HepG2 (cell line): ENCODE measurements around the gene TMEM256. TPM values are rescaled to one million over a fixed set of nuclear protein-coding genes. Genes with fewer than 3 reads are reported as not detected.
A peak's percentile ranks its signal among the peaks of the same experiment; 100 is the strongest.

ENCODE experiments used
- AKAP8 ChIP-seq: sonication (generic); formaldehyde crosslinking; IDR thresholded peaks from 2 replicates; pipeline ENCODE4 v1.5.1; 2020; ENCODE audit warnings: mild to moderate bottlenecking, missing genetic modification reagents
- EHMT2 ChIP-seq: fragments of 200-600 bp; sonication (generic); IDR thresholded peaks from 2 replicates; pipeline ENCODE4 v1.7.0; 2017; ENCODE audit warnings: antibody characterized with exemption, low read depth, low read length, borderline replicate concordance
- FOXO1 ChIP-seq: sonication (generic); formaldehyde crosslinking; IDR thresholded peaks from 2 replicates; pipeline ENCODE4 v1.4.0; 2020; ENCODE audit warnings: missing genetic modification reagents
- GTF2F1 ChIP-seq: fragments of 150-350 bp; IDR thresholded peaks from 2 replicates; pipeline ENCODE4 v1.6.1; 2014; ENCODE audit warnings: low read length
- JDP2 ChIP-seq: sonication (generic); formaldehyde crosslinking; IDR thresholded peaks from 2 replicates; pipeline ENCODE4 v1.8.1; 2022; ENCODE audit warnings: missing genetic modification reagents, borderline replicate concordance
- KAT8 ChIP-seq: IDR thresholded peaks from 2 replicates; pipeline ENCODE4 v1.6.1; 2016; ENCODE audit warnings: missing genetic modification reagents, missing compliant biosample characterization
- KDM5A ChIP-seq: fragments of 200-600 bp; sonication (generic); IDR thresholded peaks from 2 replicates; pipeline ENCODE4 v1.7.0; 2018; ENCODE audit warnings: antibody characterized with exemption, mild to moderate bottlenecking, low read length, borderline replicate concordance
- SOX6 ChIP-seq, 2 experiments: fragments of 450-650 bp in 1 of 2; sonication (generic) in 1 of 2; formaldehyde crosslinking in 1 of 2; IDR thresholded peaks; 2 replicates each; pipeline versions ENCODE4 v1.4.0 to v1.6.1; 2017 to 2020; ENCODE audit warnings: antibody characterized with exemption in 1 of 2, mild to moderate bottlenecking in 1 of 2, missing genetic modification reagents in 1 of 2
- SRSF1 ChIP-seq: fragments of 200-400 bp; formaldehyde crosslinking; optimal IDR thresholded peaks from 2 replicates; pipeline ENCODE3; 2017; ENCODE audit warnings: mild to moderate bottlenecking, low read depth, low read length, moderate library complexity
- ZFX ChIP-seq: sonication (generic); formaldehyde crosslinking; IDR thresholded peaks from 2 replicates; pipeline ENCODE4 v1.4.0; 2020; ENCODE audit warnings: mild to moderate bottlenecking, low read depth, missing genetic modification reagents, moderate library complexity
- ZNF101 ChIP-seq: sonication (generic); formaldehyde crosslinking; IDR thresholded peaks from 2 replicates; pipeline ENCODE4 v1.4.0; 2020; ENCODE audit warnings: mild to moderate bottlenecking, low read depth, missing genetic modification reagents, borderline replicate concordance
- ZNF572 ChIP-seq: sonication (generic); formaldehyde crosslinking; IDR thresholded peaks from 2 replicates; pipeline ENCODE4 v1.5.1; 2020; ENCODE audit warnings: mild to moderate bottlenecking, missing genetic modification reagents
- ZNF703 ChIP-seq: sonication (generic); formaldehyde crosslinking; IDR thresholded peaks from 2 replicates; pipeline ENCODE4 v1.5.1; 2020; ENCODE audit warnings: missing genetic modification reagents, mild to moderate bottlenecking, moderate library complexity, borderline replicate concordance
- polyA plus RNA-seq, 8 experiments: library from polyadenylated mRNA; depleted of rRNA in 3 of 8; stranded (reverse) in 7 of 8; unstranded in 1 of 8; fragments of >200 nt; fragmentation: Illumina TruSeq in 4 of 8; extraction: Trizol in 4 of 8; gene quantifications; 2 replicates each; pipeline versions ENCODE4 v1.2.1 to v1.2.3, GENCODE V29; 2011 to 2016; ENCODE audit warnings: low read depth in 4 of 8, missing spikeins in 1 of 8, mixed read lengths in 1 of 8; ENCODE audit not compliant: insufficient read depth in 1 of 8
- total RNA-seq, 5 experiments: library from RNA; depleted of rRNA; stranded (reverse); fragments of >200 nt; fragmentation: Illumina TruSeq; extraction: Trizol; gene quantifications; 2 replicates each; pipeline ENCODE4 v1.2.3, GENCODE V29; 2016; ENCODE audit warnings: low read depth in 1 of 5
- TF ChIP-seq, protein P1 (sequence below): sonication (generic); formaldehyde crosslinking; IDR thresholded peaks from 2 replicates; pipeline ENCODE4 v1.5.0; 2020; ENCODE audit warnings: mild to moderate bottlenecking, missing genetic modification reagents, borderline replicate concordance
- TF ChIP-seq, protein P2 (sequence below): sonication (generic); formaldehyde crosslinking; IDR thresholded peaks from 2 replicates; pipeline ENCODE4 v1.5.1; 2020; ENCODE audit warnings: missing genetic modification reagents, mild to moderate bottlenecking, borderline replicate concordance
- TF ChIP-seq, protein P3 (sequence below): fragments of 450-650 bp; IDR thresholded peaks from 2 replicates; pipeline ENCODE4 v1.6.1; 2017
- TF ChIP-seq, protein P4 (sequence below): IDR thresholded peaks from 2 replicates; pipeline ENCODE4 v1.6.1; 2016; ENCODE audit warnings: low read depth, borderline replicate concordance
- TF ChIP-seq, protein P5 (sequence below): sonication (generic); formaldehyde crosslinking; IDR thresholded peaks from 2 replicates; pipeline ENCODE4 v1.4.0; 2020; ENCODE audit warnings: missing genetic modification reagents

Gene TMEM256
- total and polyA plus RNA-seq, 2 of the 13 experiments (the other 11 are each of a cell fraction or from before 2014, with no cell fraction given), result 231 to 252 TPM

DNA sequence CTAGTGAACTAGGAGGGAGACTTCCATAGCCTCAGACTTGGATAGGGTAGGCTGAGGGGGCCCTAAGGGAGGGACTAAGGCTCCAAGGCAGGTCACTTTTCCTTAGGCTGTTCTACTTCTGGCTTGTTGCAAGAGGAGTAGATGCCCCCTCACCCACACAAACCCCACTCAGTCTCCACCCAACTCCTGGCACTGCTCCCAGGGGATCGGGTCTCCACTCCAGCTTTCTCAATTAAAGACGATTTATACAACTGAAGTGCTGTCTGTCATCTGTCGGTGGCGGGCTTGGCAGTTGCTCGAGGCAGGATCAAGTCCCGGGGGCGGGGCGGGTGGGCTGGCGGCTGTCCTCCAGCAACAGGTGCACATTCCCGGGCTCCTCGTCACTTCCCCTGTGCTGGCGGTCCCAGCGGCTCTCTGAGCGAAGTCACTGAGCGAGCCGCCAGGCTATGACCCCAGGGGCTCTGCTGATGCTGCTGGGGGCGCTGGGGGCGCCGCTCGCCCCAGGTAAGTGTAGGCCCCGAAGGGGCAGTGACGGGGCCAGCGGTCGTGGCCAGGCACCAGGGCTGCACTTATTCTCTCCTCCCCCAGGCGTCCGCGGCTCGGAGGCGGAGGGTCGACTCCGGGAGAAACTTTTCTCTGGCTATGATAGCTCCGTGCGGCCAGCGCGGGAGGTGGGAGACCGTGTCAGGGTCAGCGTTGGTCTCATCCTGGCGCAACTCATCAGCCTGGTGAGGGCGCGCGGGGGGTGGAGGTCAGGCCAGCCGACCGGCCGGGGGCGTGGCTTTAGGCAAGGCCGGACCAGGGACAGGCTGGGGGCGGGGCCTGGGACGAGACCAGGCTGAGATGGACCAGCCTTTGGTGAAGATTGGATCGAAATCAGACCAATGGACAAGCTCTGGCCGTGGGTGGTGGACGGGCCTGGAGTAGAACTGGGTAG, 41.1 kb upstream of the TMEM256 start, which contains the start of gene CHRNB1 (continued):
- TF ChIP-seq, protein P1, sequence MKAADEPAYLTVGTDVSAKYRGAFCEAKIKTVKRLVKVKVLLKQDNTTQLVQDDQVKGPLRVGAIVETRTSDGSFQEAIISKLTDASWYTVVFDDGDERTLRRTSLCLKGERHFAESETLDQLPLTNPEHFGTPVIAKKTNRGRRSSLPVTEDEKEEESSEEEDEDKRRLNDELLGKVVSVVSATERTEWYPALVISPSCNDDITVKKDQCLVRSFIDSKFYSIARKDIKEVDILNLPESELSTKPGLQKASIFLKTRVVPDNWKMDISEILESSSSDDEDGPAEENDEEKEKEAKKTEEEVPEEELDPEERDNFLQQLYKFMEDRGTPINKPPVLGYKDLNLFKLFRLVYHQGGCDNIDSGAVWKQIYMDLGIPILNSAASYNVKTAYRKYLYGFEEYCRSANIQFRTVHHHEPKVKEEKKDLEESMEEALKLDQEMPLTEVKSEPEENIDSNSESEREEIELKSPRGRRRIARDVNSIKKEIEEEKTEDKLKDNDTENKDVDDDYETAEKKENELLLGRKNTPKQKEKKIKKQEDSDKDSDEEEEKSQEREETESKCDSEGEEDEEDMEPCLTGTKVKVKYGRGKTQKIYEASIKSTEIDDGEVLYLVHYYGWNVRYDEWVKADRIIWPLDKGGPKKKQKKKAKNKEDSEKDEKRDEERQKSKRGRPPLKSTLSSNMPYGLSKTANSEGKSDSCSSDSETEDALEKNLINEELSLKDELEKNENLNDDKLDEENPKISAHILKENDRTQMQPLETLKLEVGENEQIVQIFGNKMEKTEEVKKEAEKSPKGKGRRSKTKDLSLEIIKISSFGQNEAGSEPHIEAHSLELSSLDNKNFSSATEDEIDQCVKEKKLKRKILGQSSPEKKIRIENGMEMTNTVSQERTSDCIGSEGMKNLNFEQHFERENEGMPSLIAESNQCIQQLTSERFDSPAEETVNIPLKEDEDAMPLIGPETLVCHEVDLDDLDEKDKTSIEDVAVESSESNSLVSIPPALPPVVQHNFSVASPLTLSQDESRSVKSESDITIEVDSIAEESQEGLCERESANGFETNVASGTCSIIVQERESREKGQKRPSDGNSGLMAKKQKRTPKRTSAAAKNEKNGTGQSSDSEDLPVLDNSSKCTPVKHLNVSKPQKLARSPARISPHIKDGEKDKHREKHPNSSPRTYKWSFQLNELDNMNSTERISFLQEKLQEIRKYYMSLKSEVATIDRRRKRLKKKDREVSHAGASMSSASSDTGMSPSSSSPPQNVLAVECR, result peak; percentile 75; the same call in 1 of the 2 replicates
- TF ChIP-seq, protein P2, sequence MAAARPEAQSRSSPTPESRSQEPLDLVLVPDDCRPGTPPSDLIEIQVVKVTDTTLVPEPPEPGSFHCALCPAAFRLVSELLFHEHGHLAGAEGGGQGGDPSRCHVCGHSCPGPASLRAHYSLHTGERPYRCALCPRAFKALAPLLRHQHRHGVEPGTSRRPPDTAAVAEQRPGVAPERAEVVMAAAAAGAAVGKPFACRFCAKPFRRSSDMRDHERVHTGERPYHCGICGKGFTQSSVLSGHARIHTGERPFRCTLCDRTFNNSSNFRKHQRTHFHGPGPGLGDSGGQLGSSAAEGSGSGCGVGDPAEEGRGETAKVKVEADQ (CRISPR knock-in tag), result no peak; the same call in 1 of the 2 replicates
- TF ChIP-seq KDM5A (peak; percentile 32; the same call in 1 of the 2 replicates), JDP2 (CRISPR knock-in tag) (no peak; the same call in 1 of the 2 replicates), ZNF101 (no peak), KAT8 (peak; percentile 46; the same call in 1 of the 2 replicates), EHMT2 (no peak), SRSF1 (peak; percentile 52), AKAP8 (CRISPR knock-in tag) (peak; percentile 26; the same call in 1 of the 2 replicates), GTF2F1 (no peak), SOX6 (IDR thresholded peaks at IDR 0.05) (no peak), SOX6 (CRISPR knock-in tag; IDR thresholded peaks at IDR 0.05) (peak; percentile 39; the same call in 1 of the 2 replicates), ZNF703 (CRISPR knock-in tag) (peak; percentile 64; the same call in 1 of the 2 replicates), ZNF572 (CRISPR knock-in tag) (no peak), ZFX (CRISPR knock-in tag) (peak; percentile 87), FOXO1 (no peak)
- TF ChIP-seq, protein P3, sequence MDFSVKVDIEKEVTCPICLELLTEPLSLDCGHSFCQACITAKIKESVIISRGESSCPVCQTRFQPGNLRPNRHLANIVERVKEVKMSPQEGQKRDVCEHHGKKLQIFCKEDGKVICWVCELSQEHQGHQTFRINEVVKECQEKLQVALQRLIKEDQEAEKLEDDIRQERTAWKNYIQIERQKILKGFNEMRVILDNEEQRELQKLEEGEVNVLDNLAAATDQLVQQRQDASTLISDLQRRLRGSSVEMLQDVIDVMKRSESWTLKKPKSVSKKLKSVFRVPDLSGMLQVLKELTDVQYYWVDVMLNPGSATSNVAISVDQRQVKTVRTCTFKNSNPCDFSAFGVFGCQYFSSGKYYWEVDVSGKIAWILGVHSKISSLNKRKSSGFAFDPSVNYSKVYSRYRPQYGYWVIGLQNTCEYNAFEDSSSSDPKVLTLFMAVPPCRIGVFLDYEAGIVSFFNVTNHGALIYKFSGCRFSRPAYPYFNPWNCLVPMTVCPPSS, result no peak
- TF ChIP-seq, protein P4, sequence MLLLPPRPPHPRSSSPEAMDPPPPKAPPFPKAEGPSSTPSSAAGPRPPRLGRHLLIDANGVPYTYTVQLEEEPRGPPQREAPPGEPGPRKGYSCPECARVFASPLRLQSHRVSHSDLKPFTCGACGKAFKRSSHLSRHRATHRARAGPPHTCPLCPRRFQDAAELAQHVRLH (CRISPR knock-in tag), result peak; percentile 64; the same call in 1 of the 2 replicates
- TF ChIP-seq, protein P5, sequence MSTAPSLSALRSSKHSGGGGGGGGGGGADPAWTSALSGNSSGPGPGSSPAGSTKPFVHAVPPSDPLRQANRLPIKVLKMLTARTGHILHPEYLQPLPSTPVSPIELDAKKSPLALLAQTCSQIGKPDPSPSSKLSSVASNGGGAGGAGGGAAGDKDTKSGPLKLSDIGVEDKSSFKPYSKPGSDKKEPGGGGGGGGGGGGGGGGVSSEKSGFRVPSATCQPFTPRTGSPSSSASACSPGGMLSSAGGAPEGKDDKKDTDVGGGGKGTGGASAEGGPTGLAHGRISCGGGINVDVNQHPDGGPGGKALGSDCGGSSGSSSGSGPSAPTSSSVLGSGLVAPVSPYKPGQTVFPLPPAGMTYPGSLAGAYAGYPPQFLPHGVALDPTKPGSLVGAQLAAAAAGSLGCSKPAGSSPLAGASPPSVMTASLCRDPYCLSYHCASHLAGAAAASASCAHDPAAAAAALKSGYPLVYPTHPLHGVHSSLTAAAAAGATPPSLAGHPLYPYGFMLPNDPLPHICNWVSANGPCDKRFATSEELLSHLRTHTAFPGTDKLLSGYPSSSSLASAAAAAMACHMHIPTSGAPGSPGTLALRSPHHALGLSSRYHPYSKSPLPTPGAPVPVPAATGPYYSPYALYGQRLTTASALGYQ, result no peak
